Measurements from ENCODE around the gene MOCS1.

- no peak for TF ChIP-seq CTCF (IDR thresholded peaks at IDR 0.05)
- no peak for TF ChIP-seq POLR2A (IDR thresholded peaks at IDR 0.05)
Measured at GRCh38 chr6:39927159-39927558, 7.1 kb downstream of the MOCS1 start.

Data from thyroid gland (tissue), 4 donors.